ENCODE data around the gene UGT1A6.

- TF ChIP-seq, protein P1, sequence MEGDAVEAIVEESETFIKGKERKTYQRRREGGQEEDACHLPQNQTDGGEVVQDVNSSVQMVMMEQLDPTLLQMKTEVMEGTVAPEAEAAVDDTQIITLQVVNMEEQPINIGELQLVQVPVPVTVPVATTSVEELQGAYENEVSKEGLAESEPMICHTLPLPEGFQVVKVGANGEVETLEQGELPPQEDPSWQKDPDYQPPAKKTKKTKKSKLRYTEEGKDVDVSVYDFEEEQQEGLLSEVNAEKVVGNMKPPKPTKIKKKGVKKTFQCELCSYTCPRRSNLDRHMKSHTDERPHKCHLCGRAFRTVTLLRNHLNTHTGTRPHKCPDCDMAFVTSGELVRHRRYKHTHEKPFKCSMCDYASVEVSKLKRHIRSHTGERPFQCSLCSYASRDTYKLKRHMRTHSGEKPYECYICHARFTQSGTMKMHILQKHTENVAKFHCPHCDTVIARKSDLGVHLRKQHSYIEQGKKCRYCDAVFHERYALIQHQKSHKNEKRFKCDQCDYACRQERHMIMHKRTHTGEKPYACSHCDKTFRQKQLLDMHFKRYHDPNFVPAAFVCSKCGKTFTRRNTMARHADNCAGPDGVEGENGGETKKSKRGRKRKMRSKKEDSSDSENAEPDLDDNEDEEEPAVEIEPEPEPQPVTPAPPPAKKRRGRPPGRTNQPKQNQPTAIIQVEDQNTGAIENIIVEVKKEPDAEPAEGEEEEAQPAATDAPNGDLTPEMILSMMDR (conservative IDR thresholded peaks at IDR 0.05): no peak
- no peak for TF ChIP-seq EZH2 (IDR thresholded peaks at IDR 0.05; ENCODE audit: low read depth)
These were observed 99.2 kb downstream of the UGT1A6 start for GRCh38 chr2:233791883-233792329.
